ENCODE data around the gene ZNF677. TPM values are rescaled to one million over a fixed set of nuclear protein-coding genes. Genes with fewer than 3 reads are reported as not detected.
"Not testable (repeated sequence)": the region's sequence is repeated elsewhere in the genome, so short reads cannot be mapped to it uniquely, and the experiment has no call there.

ZNF677 gene
- total and polyA plus RNA-seq, 7 donors = 1.8 to 28.5 (median 15.8) TPM

- H3K4me1 ChIP-seq = no peaks in the 10 kb centered on the region
- TF ChIP-seq POLR2A (IDR thresholded peaks at IDR 0.05) = no peak
- no peak for TF ChIP-seq EP300 (IDR thresholded peaks at IDR 0.05)
- TF ChIP-seq POLR2AphosphoS5 (IDR thresholded peaks at IDR 0.05) = no peak
- TF ChIP-seq CTCF (IDR thresholded peaks at IDR 0.05) = no peak
These were observed 20.8 kb upstream of the ZNF677 start for GRCh38 chr19:53275480-53275879.

GRCh38 chr19:53272044-53272443, 17.4 kb upstream of the ZNF677 start:
- Histone ChIP-seq H3K9me3 (peaks cover 0 to 2% (median 0%) of the 10 kb centered on the region in 4 donors), H3K36me3 (no peaks in the 10 kb centered on the region), H3K27ac (no peak overlapping the region), H3K4me1 (no peaks in the 10 kb centered on the region), H3K27me3 (peaks cover 0 to 7% (median 0%) of the 10 kb centered on the region in 3 donors), H3K4me3 (no peak overlapping the region)
- no peak for DNase-seq
- intact Hi-C loops (cut with DNase I) = no loop called here
- TF ChIP-seq POLR2AphosphoS5 (IDR thresholded peaks at IDR 0.05) = no peak
- no peak for TF ChIP-seq POLR2A (IDR thresholded peaks at IDR 0.05)
- no peak for TF ChIP-seq EP300 (IDR thresholded peaks at IDR 0.05)
- TF ChIP-seq CTCF (IDR thresholded peaks at IDR 0.05) = no peak
- WGBS, 2 donors = 84 to 86% methylated on average over 7 to 9 of the region's 9 CpGs

More at GRCh38 chr19:53275480-53275879, 20.8 kb upstream of the ZNF677 start:
- no peak overlapping the region for H3K4me3 ChIP-seq
- peaks cover 0 to 7% (median 0%) of the 10 kb centered on the region in 3 donors for H3K27me3 ChIP-seq
- H3K9me3 ChIP-seq = peaks cover 0 to 2% (median 0%) of the 10 kb centered on the region in 4 donors
- H3K27ac ChIP-seq = no peak overlapping the region
- WGBS, 2 donors = 97 to 98% methylated on average over 2 of the region's 2 CpGs
- DNase-seq = no peak
- no peaks in the 10 kb centered on the region for H3K36me3 ChIP-seq
- intact Hi-C loops (cut with DNase I) = no loop called here

- intact Hi-C loops (cut with DNase I); H3K36me3 ChIP-seq; H3K27ac ChIP-seq; DNase-seq; H3K4me3 ChIP-seq; H3K4me1 ChIP-seq; H3K9me3 ChIP-seq: not testable (repeated sequence)
- peaks cover 0 to 12% (median 0%) of the 10 kb centered on the region in 3 donors for H3K27me3 ChIP-seq
- 93 to 96% methylated on average over 22 to 27 of the region's 27 CpGs for WGBS, 2 donors
These were observed 15.2 kb upstream of the ZNF677 start for GRCh38 chr19:53269861-53270260.

- H3K36me3 ChIP-seq; DNase-seq; H3K9me3 ChIP-seq; intact Hi-C loops (cut with DNase I); H3K27me3 ChIP-seq; H3K27ac ChIP-seq; H3K4me3 ChIP-seq; H3K4me1 ChIP-seq: not testable (repeated sequence)
- WGBS, 2 donors = 84 to 88% methylated on average over 4 of the region's 5 CpGs
These were observed 12.9 kb upstream of the ZNF677 start, which contains the start of gene VN1R4 for GRCh38 chr19:53267623-53268022. TSS of gene VN1R4 (minus strand) at chr19:53267723. CDS start at chr19:53267665, 58 bp downstream.

- WGBS, 2 donors = 66 to 82% methylated on average over 14 of the region's 14 CpGs
- not testable (repeated sequence) for H3K27ac ChIP-seq
These were observed 3.2 kb upstream of the ZNF677 start, which contains the start of gene VN1R2 for GRCh38 chr19:53257715-53258342. TSS of gene VN1R2 (plus strand) at chr19:53258292. CDS start at chr19:53258376, 84 bp downstream.

GRCh38 chr19:53246498-53246897, 8.2 kb downstream of the ZNF677 start:
- H3K36me3 ChIP-seq = peaks cover 36 to 95% (median 60%) of the 10 kb centered on the region in 4 donors
- H3K27me3 ChIP-seq = no peaks in the 10 kb centered on the region
- 84 to 92% methylated on average over 1 of the region's 1 CpG for WGBS, 2 donors
- H3K27ac ChIP-seq = no peak overlapping the region
- H3K4me1 ChIP-seq = no peaks in the 10 kb centered on the region
- TF ChIP-seq CTCF (IDR thresholded peaks at IDR 0.05) (no peak), POLR2A (IDR thresholded peaks at IDR 0.05) (no peak), POLR2AphosphoS5 (IDR thresholded peaks at IDR 0.05) (no peak), EP300 (IDR thresholded peaks at IDR 0.05) (no peak)
- intact Hi-C loops (cut with DNase I) = no loop called here
- H3K4me3 ChIP-seq = no peak overlapping the region
- H3K9me3 ChIP-seq = peaks cover 14 to 52% (median 41%) of the 10 kb centered on the region in 4 donors
- no peak for DNase-seq

More at GRCh38 chr19:53257715-53258342, 3.2 kb upstream of the ZNF677 start, which contains the start of gene VN1R2:
- intact Hi-C loops (cut with DNase I) = loop anchor here (5.0 kb wide), 1 partner anchor 69 kb away; no protein-coding TSS in a partner anchor
- not testable (repeated sequence) for H3K4me3 ChIP-seq, H3K27me3 ChIP-seq, DNase-seq, H3K36me3 ChIP-seq, H3K9me3 ChIP-seq
- H3K4me1 ChIP-seq = peaks cover 0 to 15% (median 10%) of the 10 kb centered on the region in 4 donors
